ENCODE data around the gene STK39.
A peak's percentile ranks its signal among the peaks of the same experiment; 100 is the strongest.

STK39 gene

GRCh38 chr2:167972020-167972419, 275.4 kb downstream of the STK39 start:
- H3K27me3 Mint-ChIP-seq (ENCODE audit: low read depth), result no peaks in the 10 kb centered on the region
- H3K27ac Mint-ChIP-seq, result no peak overlapping the region
- peaks cover 85% of the 10 kb centered on the region for H3K36me3 Mint-ChIP-seq (ENCODE audit: low read depth)
- no peak for TF ChIP-seq CTCF (IDR thresholded peaks at IDR 0.05; ENCODE audit: unreplicated experiment in 3 of 3)
- H3K4me3 Mint-ChIP-seq, result no peak overlapping the region
- H3K4me1 Mint-ChIP-seq, result peaks cover 4% of the 10 kb centered on the region
- H3K9me3 Mint-ChIP-seq, result peaks cover 51% of the 10 kb centered on the region

- Mint-ChIP-seq H3K36me3 (ENCODE audit: low read depth) (peaks cover 55% of the 10 kb centered on the region), H3K27ac (peak overlapping the region in 1 of 3 experiments; percentile 52), H3K4me3 (no peak overlapping the region), H3K27me3 (ENCODE audit: low read depth) (no peaks in the 10 kb centered on the region), H3K9me3 (peaks cover 26% of the 10 kb centered on the region), H3K4me1 (peaks cover 26% of the 10 kb centered on the region)
- TF ChIP-seq CTCF (IDR thresholded peaks at IDR 0.05; ENCODE audit: unreplicated experiment in 3 of 3), result no peak
These were observed 280.2 kb downstream of the STK39 start for GRCh38 chr2:167966937-167967913.

- no peak for TF ChIP-seq CTCF (IDR thresholded peaks at IDR 0.05; ENCODE audit: unreplicated experiment in 3 of 3)
- Mint-ChIP-seq H3K9me3 (peaks cover 17% of the 10 kb centered on the region), H3K4me3 (no peak overlapping the region), H3K4me1 (peaks cover 27% of the 10 kb centered on the region), H3K27ac (peak overlapping the region; percentile 2 to 52 (median 15)), H3K27me3 (ENCODE audit: low read depth) (no peaks in the 10 kb centered on the region), H3K36me3 (ENCODE audit: low read depth) (peaks cover 46% of the 10 kb centered on the region)
These were observed 281.3 kb downstream of the STK39 start for GRCh38 chr2:167965907-167966761.

GRCh38 chr2:167964650-167965413, 282.6 kb downstream of the STK39 start:
- peaks cover 33% of the 10 kb centered on the region for H3K4me1 Mint-ChIP-seq
- H3K27me3 Mint-ChIP-seq (ENCODE audit: low read depth), result no peaks in the 10 kb centered on the region
- TF ChIP-seq CTCF (IDR thresholded peaks at IDR 0.05; ENCODE audit: unreplicated experiment in 3 of 3), result peak; percentile 33 to 44 (median 37)
- peaks cover 7% of the 10 kb centered on the region for H3K9me3 Mint-ChIP-seq
- H3K36me3 Mint-ChIP-seq (ENCODE audit: low read depth), result peaks cover 39% of the 10 kb centered on the region
- H3K4me3 Mint-ChIP-seq, result no peak overlapping the region
- H3K27ac Mint-ChIP-seq, result no peak overlapping the region

- peaks cover 32% of the 10 kb centered on the region for H3K36me3 Mint-ChIP-seq (ENCODE audit: low read depth)
- H3K27ac Mint-ChIP-seq, result no peak overlapping the region
- H3K4me3 Mint-ChIP-seq, result no peak overlapping the region
- peaks cover 33% of the 10 kb centered on the region for H3K4me1 Mint-ChIP-seq
- no peak for TF ChIP-seq CTCF (IDR thresholded peaks at IDR 0.05; ENCODE audit: unreplicated experiment in 3 of 3)
- H3K27me3 Mint-ChIP-seq (ENCODE audit: low read depth), result no peaks in the 10 kb centered on the region
- H3K9me3 Mint-ChIP-seq, result peaks cover under 1% of the 10 kb centered on the region
These were observed 283.3 kb downstream of the STK39 start for GRCh38 chr2:167963899-167964649.

All from nephron (organoid).